Sigmoid colon (tissue), 7 donors: ENCODE measurements around the gene GDF7. TPM values are rescaled to one million over a fixed set of nuclear protein-coding genes. Genes with fewer than 3 reads are reported as not detected.

Source experiments
- DNase-seq: peaks from one replicate; pipeline ENCODE4 v3.0.0-alpha.2; 2019
- H3K27ac ChIP-seq, 4 donors: fragments of 200-600 bp; sonication (generic); one replicate each; pipeline ENCODE4 v1.5.1; 2016 to 2019; ENCODE audit warnings: mild to moderate bottlenecking in 1 of 4
- H3K27me3 ChIP-seq, 3 donors: fragments of 200-600 bp; sonication (generic); one replicate each; pipeline ENCODE4 v1.5.1; 2019; ENCODE audit warnings: mild to moderate bottlenecking in 1 of 3
- H3K36me3 ChIP-seq, 4 donors: fragments of 200-600 bp; sonication (generic); one replicate each; pipeline ENCODE4 v1.5.1; 2016 to 2019
- H3K4me1 ChIP-seq, 4 donors: fragments of 200-600 bp; sonication (generic); one replicate each; pipeline ENCODE4 v1.5.1; 2017 to 2019
- H3K4me3 ChIP-seq, 4 donors: fragments of 200-600 bp; sonication (generic); one replicate each; pipeline ENCODE4 v1.5.1; 2017 to 2019; ENCODE audit warnings: mild to moderate bottlenecking in 2 of 4, moderate library complexity in 1 of 4
- H3K9me3 ChIP-seq, 4 donors: fragments of 200-600 bp in 3 of 4; sonication (generic) in 3 of 4; one replicate each; pipeline versions ENCODE4 v1.5.1 to v1.6.1; 2013 to 2019
- CTCF ChIP-seq, 4 experiments: fragments of 450-650 bp in 3 of 4; fragments of 200-600 bp in 1 of 4; IDR thresholded peaks; one replicate each; pipeline ENCODE4 v1.5.1; 2016 to 2019; ENCODE audit warnings: antibody characterized with exemption in 4 of 4, mild to moderate bottlenecking in 3 of 4, moderate library complexity in 2 of 4
- EP300 ChIP-seq, 4 donors: sonication (generic); formaldehyde crosslinking; IDR thresholded peaks; one replicate each; pipeline ENCODE4 v1.6.1; 2017; ENCODE audit warnings: antibody characterized with exemption in 4 of 4
- POLR2A ChIP-seq, 2 donors: fragments of 450-650 bp; IDR thresholded peaks; one replicate each; pipeline ENCODE4 v1.6.1; 2016; ENCODE audit warnings: antibody characterized with exemption in 2 of 2, mild to moderate bottlenecking in 2 of 2, moderate library complexity in 2 of 2
- POLR2AphosphoS5 ChIP-seq, 4 donors: sonication (generic); formaldehyde crosslinking; IDR thresholded peaks; one replicate each; pipeline ENCODE4 v1.6.1; 2017; ENCODE audit warnings: antibody characterized with exemption in 4 of 4
- WGBS, 2 donors: extraction: QIAGEN DNeasy Blood & Tissue Kit; methylation state at CpG; one replicate each; pipeline ENCODE4 v1.1.7; 2013; 5-methylcytosine and 5-hydroxymethylcytosine counted together
- intact Hi-C: fragments of 100-400 bp; cut with DNase I; formaldehyde crosslinking; loops from one replicate; pipeline ENCODE4 v1.15.1; 2023
- polyA plus RNA-seq, 3 donors: library from polyadenylated mRNA; stranded (reverse); fragments of 200-250 nt; gene quantifications; one replicate each; pipeline ENCODE4 v1.2.3, GENCODE V29; 2013
- total RNA-seq, 4 donors: library from RNA; depleted of rRNA; stranded (reverse); fragments of >200 nt; gene quantifications; one replicate each; pipeline ENCODE4 v1.1.0, GENCODE V29; 2016
- donor health status: healthy with polysubstance abuse.
- donor health status: Bipolar disorder and iron deficiency.
- donor health status: healthy.

Gene GDF7
- total and polyA plus RNA-seq, 7 donors: under 0.01 to 1.6 (median 0.60) TPM

DNA sequence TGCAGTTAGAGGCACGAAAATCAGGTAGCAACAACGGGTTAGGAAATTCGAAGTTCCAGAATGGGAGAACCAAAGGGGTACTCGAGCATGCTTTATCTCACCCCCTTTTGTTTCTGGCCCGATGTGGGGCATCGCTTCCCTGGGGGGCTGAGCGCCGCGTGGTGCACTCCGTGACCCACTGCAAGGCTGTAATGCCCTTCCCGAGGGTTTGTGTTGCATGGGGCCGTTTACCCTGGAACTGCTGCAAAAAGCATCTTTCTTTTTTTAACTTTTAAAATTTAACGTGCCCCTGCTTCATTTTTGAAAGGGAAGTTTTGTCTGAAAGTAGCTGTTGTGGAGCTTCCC lies 4.8 kb downstream of the GDF7 start:
- peaks cover 0 to 41% (median 22%) of the 10 kb centered on the region in 4 donors for H3K4me1 ChIP-seq
- TF ChIP-seq POLR2AphosphoS5 (IDR thresholded peaks at IDR 0.05): no peak
- DNase-seq: no peak

DNA sequence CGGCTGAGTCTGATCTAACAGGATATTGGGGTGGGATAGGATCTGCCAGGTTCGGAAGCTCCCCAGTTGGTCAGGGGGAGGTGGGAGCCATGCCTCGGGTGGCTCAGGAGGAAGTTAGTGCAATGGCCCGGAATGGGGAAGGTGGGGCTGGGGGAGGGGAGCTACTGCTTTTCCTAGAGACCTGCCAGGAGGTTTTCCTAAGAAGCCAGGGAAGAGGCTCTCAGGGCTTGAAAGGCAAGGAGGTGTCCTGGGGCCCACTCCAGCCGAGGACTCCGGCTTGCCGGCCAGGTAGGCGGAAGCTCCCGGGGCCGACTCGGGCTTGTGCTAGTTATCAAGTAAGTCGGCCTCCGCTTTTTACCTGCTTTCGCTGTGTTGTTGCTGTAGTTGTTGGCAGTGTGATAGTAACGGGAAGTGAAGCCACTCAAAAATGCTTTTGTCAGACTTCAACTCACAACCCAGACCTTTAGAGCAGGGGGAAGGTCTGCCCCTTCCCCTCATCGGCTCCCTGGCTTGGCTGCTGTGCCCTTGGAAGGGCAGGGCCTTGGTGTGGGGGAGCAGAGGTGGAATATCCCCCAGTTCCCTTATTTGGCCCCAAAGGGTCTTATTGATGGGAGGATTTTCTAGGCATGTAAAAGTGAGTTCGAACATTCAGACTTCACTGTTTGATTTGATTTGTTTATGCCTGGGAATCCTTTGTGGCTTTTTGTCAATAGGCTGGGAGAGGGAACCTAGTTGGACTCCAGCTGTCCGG lies 5.4 kb downstream of the GDF7 start:
- H3K36me3 ChIP-seq: no peaks in the 10 kb centered on the region
- H3K9me3 ChIP-seq: no peaks in the 10 kb centered on the region
- intact Hi-C loops: no loop called here
- peaks cover 44 to 70% (median 52%) of the 10 kb centered on the region in 3 donors for H3K27me3 ChIP-seq
- no peak for TF ChIP-seq EP300 (IDR thresholded peaks at IDR 0.05)
- 29 to 39% methylated on average over 18 of the region's 18 CpGs for WGBS, 2 donors
- no peak for DNase-seq
- no peak overlapping the region for H3K4me3 ChIP-seq
- peaks cover 0 to 38% (median 18%) of the 10 kb centered on the region in 4 donors for H3K4me1 ChIP-seq
- H3K27ac ChIP-seq: no peak overlapping the region

More for the DNA sequence above, 4.8 kb downstream of the GDF7 start:
- intact Hi-C loops: no loop called here
- Histone ChIP-seq H3K27ac (no peak overlapping the region), H3K27me3 (peaks cover 44 to 75% (median 53%) of the 10 kb centered on the region in 3 donors), H3K36me3 (no peaks in the 10 kb centered on the region), H3K9me3 (no peaks in the 10 kb centered on the region), H3K4me3 (no peak overlapping the region)
- WGBS, 2 donors: 13 to 22% methylated on average over 13 of the region's 13 CpGs

GRCh38 chr2:20673686-20674308 lies 6.9 kb downstream of the GDF7 start:
- intact Hi-C loops: no loop called here
- TF ChIP-seq POLR2A (IDR thresholded peaks at IDR 0.05): no peak
- no peak for TF ChIP-seq EP300 (IDR thresholded peaks at IDR 0.05)
- no peak for TF ChIP-seq CTCF (IDR thresholded peaks at IDR 0.05)
- no peak for TF ChIP-seq POLR2AphosphoS5 (IDR thresholded peaks at IDR 0.05)
- 77 to 79% methylated on average over 5 of the region's 5 CpGs for WGBS, 2 donors
- H3K4me3 ChIP-seq: no peak overlapping the region
- H3K36me3 ChIP-seq: no peaks in the 10 kb centered on the region
- no peak overlapping the region for H3K27ac ChIP-seq
- H3K4me1 ChIP-seq: peaks cover 0 to 37% (median 19%) of the 10 kb centered on the region in 4 donors
- no peaks in the 10 kb centered on the region for H3K9me3 ChIP-seq
- peaks cover 38 to 55% (median 39%) of the 10 kb centered on the region in 3 donors for H3K27me3 ChIP-seq
- no peak for DNase-seq

DNA sequence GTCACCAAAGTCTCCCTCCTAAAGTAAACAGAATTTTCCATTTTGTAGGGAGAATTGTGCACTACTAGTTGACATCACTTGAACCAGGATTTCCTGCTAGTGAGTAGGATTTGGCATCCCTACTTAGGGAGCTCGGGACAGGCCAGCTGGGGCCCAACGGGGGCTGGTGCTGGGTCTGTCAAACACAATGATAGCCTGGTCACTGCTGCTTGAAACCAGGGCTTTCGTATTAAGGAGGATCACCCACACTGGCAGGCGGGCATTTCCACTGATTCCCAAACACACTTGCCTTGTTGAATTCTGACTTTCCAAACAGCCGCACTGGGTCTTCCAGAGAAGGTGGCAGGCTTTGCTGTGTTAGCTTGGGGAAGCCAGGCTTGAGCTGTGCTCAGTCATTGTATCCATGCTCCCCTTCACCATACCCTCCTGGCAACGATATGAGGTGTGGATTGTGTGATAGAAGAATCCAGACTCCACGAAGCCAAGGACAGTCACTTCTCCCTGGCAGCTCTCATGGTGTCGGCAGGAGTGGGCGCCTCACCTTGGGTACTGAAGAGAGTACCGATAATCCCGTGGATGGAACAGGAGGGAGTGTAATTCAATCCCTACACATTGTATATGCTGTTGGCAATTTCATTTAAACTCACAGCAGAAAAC lies 7.5 kb downstream of the GDF7 start:
- Histone ChIP-seq H3K27ac (peak overlapping the region in 3 of 4 donors; percentile 34 to 47 (median 35)), H3K4me3 (no peak overlapping the region), H3K27me3 (peaks cover 33 to 49% (median 33%) of the 10 kb centered on the region in 3 donors), H3K9me3 (no peaks in the 10 kb centered on the region), H3K4me1 (peaks cover 0 to 37% (median 19%) of the 10 kb centered on the region in 4 donors), H3K36me3 (no peaks in the 10 kb centered on the region)
- WGBS, 2 donors: 79 to 88% methylated on average over 11 of the region's 11 CpGs
- no peak for DNase-seq
- intact Hi-C loops: no loop called here
- no peak for TF ChIP-seq POLR2AphosphoS5 (IDR thresholded peaks at IDR 0.05)
- no peak for TF ChIP-seq POLR2A (IDR thresholded peaks at IDR 0.05)
- TF ChIP-seq CTCF (IDR thresholded peaks at IDR 0.05): no peak
- no peak for TF ChIP-seq EP300 (IDR thresholded peaks at IDR 0.05)

GRCh38 chr2:20674974-20675679 lies 8.2 kb downstream of the GDF7 start:
- Histone ChIP-seq H3K27ac (peak overlapping the region in 3 of 4 donors; percentile 34 to 47 (median 35)), H3K4me1 (peaks cover 0 to 36% (median 19%) of the 10 kb centered on the region in 4 donors), H3K4me3 (no peak overlapping the region), H3K9me3 (no peaks in the 10 kb centered on the region), H3K36me3 (no peaks in the 10 kb centered on the region), H3K27me3 (peaks cover 26 to 42% (median 26%) of the 10 kb centered on the region in 3 donors)
- TF ChIP-seq POLR2AphosphoS5 (IDR thresholded peaks at IDR 0.05): no peak
- no peak for TF ChIP-seq CTCF (IDR thresholded peaks at IDR 0.05)
- TF ChIP-seq POLR2A (IDR thresholded peaks at IDR 0.05): no peak
- TF ChIP-seq EP300 (IDR thresholded peaks at IDR 0.05): no peak
- 53 to 66% methylated on average over 16 of the region's 16 CpGs for WGBS, 2 donors
- DNase-seq: no peak
- intact Hi-C loops: no loop called here
